NK-92 (cell line): ENCODE data around the gene CYBRD1.
"Not testable (repeated sequence)": the region's sequence is repeated elsewhere in the genome, so short reads cannot be mapped to it uniquely, and the experiment has no call there.

Source experiments
- DNase-seq: peaks from one replicate; lab custom pipeline; 2025; ENCODE audit not compliant: unreplicated experiment; lab: John Stamatoyannopoulos, UW

The CYBRD1 gene

GRCh38 chr2:171515672-171516298 is 6.5 kb upstream of the CYBRD1 start:
- no peak for DNase-seq

- DNase-seq = no peak
Measured at GRCh38 chr2:171516793-171517192, 5.5 kb upstream of the CYBRD1 start.

GRCh38 chr2:171520471-171520870 is 1.8 kb upstream of the CYBRD1 start:
- DNase-seq = no peak

GRCh38 chr2:171521361-171522051 is 768 bp upstream of the CYBRD1 start:
- no peak for DNase-seq

GRCh38 chr2:171522788-171523087 is 464 bp downstream of the CYBRD1 start:
- DNase-seq = no peak

GRCh38 chr2:171523088-171524017 is 1.1 kb downstream of the CYBRD1 start:
- DNase-seq = no peak

- no peak for DNase-seq
Measured at GRCh38 chr2:171524018-171524401, 1.7 kb downstream of the CYBRD1 start.

- no peak for DNase-seq
Measured at GRCh38 chr2:171529914-171530313, 7.6 kb downstream of the CYBRD1 start.

DNA sequence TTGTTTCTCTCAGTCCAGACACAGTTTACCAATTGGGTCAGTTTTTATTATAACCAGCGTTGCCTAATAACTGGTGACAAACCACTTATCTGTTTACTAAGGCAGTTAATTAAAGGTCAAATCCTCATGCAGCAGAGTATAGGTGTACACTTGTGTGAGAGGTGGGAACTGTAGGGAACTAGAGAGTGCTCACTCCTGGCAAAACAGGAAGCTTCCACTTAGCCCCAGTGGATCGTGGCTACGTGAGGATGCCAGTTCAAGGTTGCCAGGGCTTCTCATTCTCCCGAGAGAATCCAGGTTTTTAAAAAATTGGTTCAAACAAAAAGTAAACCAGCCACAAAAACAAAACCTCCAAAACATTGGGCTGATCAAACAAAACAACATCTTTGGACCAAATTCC is 8.1 kb downstream of the CYBRD1 start:
- DNase-seq = no peak

DNA sequence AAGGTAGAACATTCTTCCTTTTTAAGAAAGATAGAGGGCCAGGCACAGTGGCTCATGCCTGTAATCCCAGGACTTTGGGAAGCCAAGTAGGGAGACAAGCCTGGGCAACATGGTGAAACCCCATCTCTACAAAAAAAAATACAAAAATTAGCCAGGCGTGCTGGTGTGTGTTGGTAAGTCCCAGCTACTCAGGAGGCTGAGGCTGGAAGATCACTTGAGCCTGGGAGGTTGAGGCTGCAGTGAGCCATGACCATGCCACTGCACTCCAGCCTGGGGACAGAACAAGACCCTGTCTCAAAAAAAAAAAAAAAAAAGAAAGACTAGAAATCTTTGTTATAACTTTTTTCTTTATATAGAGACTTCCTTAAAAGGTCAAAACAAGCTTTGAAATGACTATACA is 8.6 kb downstream of the CYBRD1 start:
- not testable (repeated sequence) for DNase-seq

- no peak for DNase-seq
Measured at GRCh38 chr2:171531291-171531690, 9.0 kb downstream of the CYBRD1 start.

GRCh38 chr2:171531836-171532450 is 9.7 kb downstream of the CYBRD1 start:
- DNase-seq = no peak

DNA sequence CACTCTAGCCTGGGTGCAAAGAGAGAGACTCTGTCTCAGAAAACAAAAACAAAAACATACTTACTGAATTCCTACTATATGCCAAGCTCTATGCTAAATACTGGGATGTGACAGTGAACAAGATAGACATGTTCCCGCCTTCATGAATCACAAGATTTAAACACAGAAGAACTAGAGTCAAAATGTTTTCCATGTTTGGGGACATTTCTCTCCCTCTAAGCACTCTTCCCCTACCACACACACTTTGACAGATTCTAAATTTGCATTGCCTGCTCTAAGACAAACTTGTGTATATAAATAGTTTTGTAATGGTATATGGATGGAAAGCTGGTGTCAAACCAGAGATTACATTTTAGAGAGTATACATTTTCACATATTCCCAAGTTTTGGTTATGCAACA is 11.1 kb downstream of the CYBRD1 start:
- no peak for DNase-seq

DNA sequence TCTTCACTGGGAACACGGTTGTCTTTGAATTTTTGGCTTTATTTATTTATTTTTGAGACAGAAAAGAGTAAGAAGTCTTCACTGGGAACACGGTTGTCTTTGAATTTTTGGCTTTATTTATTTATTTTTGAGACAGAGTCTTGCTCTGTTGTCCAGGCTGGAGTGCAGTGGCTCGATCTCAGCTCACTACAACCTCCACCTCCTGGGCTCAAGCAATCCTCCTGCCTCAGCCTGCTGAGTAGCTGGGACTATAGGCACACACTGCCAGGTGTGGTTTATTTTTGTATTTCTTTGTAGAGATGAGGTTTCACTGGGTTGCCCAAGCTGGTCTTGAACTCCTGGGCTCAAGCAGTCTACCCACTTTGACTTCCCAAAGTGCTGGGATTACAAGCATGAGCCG is 13.3 kb downstream of the CYBRD1 start:
- not testable (repeated sequence) for DNase-seq

GRCh38 chr2:171540437-171540836 is 18.2 kb downstream of the CYBRD1 start:
- DNase-seq = no peak

DNA sequence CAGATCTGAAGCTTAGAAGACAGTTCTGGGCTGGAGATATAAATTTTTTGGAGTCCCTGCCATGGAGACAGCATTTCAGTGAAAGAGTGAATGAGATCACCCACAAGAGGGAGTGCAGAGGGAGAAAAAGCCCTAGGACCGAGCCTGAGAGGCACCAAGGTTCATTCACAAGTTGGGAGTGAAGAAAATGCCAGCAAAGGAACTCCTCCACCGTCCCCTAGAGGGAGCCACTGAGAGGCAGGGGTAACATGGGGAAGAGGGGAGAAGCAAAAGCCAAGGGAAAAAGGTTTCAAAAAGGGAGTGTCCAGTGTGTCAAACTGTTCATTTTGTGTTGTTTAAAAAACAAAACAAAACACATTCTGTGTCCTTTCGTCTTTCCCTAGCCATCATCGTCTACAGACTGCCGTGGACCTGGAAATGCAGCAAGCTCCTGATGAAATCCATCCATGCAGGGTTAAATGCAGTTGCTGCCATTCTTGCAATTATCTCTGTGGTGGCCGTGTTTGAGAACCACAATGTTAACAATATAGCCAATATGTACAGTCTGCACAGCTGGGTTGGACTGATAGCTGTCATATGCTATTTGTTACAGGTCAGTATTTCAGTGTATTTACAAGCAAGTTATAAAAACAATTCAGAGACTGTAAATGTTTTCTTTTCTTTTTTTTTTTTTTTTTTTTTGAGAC is 19.1 kb downstream of the CYBRD1 start:
- no peak for DNase-seq

DNA sequence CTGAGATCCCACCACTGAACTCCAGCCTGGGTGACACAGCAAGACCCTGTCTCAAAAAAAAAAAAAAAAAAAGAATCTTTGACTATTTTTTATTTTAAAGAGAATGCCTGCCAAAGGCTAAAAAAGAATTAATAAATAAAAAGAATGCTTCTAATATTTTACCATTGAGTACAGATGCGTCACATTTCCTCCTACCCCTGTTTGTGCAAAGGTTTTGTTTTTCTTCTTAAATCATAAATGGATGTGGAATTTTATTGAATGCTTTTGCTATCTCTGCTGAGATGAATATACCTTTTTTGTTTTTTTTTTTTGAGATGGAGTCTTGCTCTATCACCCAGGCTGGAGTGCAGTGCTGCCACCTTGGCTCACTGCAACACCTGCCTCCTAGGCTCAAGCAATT is 22.8 kb downstream of the CYBRD1 start:
- no peak for DNase-seq

GRCh38 chr2:171547256-171547655 is 25.0 kb downstream of the CYBRD1 start:
- no peak for DNase-seq

DNA sequence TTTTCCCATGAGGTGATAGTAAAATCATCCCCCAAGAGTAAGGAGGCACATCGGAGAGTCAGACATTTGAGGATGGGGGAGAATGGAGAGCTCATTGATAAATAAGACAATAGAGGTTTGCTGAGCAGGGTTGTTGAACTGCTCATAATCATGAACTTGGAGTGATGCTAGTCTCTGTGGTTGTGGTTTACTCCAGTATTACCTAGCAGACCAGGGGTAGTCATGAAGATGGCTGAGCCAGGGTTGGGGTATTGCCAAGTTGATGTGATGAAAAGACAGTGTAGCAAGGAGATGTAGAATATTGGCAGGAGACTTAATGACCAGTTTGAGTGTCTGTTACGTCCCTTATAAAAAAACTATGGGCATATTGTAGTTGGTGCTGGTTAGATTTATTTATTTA is 25.4 kb downstream of the CYBRD1 start:
- no peak for DNase-seq

GRCh38 chr2:171550613-171551012 is 28.3 kb downstream of the CYBRD1 start:
- DNase-seq = no peak

DNA sequence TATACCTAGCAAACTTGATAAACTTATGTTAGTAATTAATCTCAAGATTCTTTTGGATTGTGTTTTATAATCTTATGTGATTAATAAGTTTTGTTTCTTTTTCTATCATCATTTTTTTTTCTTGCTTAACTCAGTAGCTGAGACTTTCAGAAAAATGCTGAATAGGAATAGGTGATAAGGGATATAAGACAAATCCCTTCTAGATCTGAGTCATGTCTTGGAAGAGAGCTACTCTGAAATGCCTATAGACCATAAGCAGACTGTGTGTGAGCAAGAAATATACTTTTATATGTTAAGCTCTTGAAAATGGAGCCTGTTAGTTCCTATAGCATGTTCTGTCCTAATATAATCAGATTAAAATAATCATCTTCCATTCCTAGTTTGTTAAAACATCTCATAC is 29.6 kb downstream of the CYBRD1 start:
- no peak for DNase-seq
